NCI-H446 (cell line): Measurements from ENCODE around the gene TMTC2.

Experiments
- DNase-seq, 2 experiments: peaks; one replicate each; lab custom pipeline; 2025; lab: John Stamatoyannopoulos, UW

Gene TMTC2

DNA sequence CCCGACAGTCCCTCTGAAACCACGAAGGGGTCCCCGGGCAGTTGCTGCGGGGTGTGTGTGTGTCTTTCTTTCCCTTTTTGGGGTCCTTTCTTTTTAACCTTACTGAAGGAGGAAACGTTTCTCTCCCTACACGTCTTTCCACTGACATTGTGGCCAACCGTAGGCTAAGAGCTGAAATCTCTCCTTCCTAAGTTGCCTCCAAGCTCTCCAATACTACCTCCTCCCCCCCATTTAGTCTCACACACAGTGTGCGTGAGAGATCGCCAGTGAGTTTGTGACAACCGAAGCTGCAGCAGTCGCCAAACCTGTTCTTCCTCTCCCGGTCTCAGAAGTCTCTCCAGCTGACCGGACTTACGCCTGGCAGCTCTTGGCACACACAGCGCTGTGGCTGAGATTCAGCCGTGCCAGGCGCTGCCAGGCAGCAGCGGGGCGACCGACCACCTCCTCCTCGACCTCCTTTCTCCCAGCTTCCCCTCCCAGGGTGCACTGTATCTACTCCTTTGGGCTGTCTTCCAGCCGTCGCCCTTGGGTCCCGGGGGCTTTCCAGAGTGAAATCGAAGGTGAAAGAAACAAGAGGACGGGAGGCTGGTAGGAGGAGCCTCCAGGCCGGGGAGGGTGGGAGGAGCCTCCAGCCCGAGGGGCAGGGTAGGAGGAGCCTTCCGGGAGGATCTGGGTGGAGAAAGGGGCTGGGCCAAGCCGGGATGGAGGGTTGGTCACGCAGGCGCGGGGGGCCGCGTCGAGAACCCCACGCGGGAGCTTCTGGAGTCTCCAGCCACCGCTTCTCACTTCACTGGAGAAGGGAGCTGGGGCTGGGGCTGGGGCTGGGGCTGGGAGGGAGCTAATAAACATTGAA is at the start of gene TMTC2:
TMTC2 (plus strand) TSS at position 739 of the 853 bp plus-strand sequence.
- DNase-seq, result peak; percentile 92 to 95

DNA sequence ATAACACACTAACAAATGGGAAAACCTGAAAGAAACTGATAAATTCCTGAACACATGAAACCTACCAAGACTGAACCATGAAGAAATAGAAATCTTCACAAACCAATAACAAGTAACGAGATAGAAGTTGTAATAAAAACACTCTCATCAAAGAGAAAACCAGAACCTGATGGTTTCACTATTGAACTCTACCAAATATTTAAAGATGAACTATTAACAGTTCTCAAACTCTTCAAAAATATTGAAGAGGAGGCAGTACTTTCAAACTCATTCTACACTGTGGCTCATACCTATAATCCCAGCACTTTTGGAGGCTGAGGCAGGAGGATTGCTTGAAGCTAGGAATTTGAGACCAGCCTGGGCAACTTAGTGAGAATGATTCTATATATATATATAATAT is 48.4 kb upstream of the TMTC2 start:
- DNase-seq, result no peak

DNA sequence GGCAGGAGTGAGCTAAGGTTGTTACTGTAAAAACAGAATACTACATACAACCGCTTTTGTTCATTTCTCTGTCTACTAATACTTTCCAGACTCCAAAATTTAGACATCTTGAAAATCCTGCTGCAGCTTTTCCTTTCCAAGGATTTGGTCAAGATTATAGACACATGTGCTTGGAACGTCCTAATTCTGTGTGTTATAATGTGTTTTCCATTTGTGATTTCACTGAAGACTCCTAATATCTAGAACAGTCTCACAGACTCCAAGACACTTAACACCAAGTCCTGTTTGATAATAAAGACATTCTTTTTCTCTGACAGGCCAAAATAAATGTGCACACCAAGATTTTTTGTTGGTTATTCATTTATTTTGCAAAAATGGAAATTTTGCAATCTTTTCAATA is 41.8 kb upstream of the TMTC2 start:
- no peak for DNase-seq

DNA sequence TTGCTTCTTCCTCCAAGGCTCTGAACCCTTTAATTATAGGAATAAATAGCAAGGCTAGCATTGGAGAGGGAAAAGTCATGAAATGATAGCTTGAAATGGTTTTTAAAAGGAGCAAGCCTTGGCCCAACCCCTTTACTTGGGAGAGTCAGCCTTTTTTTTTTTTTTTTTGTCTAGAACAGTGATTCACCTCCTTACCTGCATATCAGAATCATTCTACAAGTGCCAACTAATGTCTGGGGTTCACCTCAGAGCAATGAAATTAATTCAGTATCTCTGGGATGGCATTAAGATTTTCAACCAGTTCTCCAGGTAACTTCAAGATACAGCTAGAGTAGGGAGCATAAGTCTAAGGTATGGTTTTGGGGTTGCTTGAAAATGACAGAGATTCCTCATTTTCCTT is 41.3 kb upstream of the TMTC2 start:
- no peak for DNase-seq

DNA sequence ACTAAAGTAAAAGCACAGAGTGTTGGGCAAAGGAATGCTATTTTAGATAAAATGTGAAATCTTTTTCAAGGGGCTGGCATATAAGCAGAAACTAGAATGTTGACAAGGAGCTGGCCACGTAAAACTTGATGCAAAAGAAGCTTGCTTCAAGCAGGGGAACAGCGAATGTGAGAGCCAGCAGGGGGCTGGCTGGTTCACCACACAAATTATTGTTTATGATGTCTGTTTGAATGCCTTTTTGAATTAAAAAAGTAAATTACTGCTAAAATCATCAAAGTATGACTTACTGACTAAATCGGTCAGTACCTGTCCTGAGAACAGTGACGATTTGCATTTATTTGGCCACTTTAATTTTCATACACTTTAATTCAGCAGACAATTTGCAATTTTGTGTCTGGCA is 38.9 kb upstream of the TMTC2 start:
- DNase-seq, result no peak

DNA sequence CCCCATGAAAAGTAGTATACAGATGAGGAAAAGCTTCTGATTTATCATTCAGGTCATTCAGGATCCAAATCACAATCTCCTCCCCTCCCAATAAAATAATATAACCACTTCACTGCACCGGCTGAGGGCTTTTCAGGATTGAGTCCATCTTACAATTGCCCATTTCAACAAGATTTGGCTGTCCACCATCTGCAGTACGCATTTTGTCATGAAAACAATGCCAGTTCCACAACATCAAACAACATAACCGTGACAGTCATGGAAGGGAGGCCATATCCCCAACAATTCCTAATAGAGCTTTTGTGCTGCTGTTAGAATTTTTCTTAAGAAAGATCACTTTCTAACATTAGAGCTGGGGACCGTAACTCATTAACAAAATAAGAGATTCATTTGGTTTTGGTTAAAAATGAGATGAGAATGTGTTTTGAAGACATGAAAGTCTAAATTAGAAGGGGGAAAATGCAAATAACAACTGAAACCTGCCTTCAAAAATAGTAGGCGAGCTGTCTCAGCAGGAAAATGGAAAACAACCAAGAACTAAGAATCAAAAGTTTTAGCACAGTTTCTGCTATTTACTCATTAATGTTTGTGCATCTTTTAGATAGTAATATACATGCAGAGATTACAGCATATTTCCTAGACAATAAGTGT is 38.3 kb upstream of the TMTC2 start:
- DNase-seq, result no peak

DNA sequence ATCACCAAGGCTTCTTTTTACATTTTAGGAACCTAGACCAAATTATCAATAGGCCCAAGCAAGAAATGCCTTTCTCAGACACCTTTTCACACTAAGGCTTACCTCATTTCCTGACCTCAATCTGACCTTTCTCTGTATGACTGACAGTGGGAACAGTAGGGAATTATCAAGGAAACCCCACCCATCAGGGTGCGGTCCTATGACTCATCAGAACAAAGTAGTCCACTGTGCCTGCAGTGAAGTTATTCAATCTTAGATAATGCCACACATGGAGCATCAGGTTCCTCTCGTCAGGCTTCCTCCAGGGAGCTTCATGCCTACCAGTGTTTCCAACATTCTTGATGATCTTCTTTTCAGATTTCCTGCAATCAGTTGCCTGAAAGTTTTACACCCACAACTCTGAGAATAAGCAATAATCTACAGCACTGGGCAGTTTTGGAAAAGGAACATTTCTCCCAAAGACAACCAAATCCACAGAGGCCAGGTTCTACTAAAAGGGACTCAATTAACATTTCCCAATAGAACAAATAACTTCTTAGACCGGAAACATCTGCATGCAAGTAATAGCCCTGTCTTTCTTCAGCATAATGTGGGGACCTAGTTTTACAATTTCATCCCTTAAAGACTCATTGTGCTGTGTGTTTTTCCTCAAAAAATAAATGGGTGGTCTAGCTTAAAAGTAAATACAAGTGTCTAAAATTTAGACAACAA is 35.9 kb upstream of the TMTC2 start:
- no peak for DNase-seq

DNA sequence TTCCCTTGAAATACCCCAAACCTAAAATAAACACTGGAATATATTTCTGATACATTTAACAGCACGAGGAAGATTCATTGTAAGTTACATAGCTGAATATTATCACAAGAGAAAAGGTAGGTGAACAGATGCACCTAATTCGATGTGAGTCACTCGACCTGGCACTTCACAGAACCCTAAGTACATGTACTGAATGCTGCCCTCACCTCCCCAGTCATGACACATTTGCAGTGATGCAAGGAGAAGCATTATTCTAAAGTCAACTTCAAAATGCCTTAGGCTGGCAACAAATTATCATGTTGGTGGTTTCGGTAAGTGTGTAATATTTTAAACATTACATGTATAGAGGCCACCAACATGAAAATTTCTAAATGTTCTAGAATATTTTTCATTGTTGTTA is 35.2 kb upstream of the TMTC2 start:
- DNase-seq, result no peak

DNA sequence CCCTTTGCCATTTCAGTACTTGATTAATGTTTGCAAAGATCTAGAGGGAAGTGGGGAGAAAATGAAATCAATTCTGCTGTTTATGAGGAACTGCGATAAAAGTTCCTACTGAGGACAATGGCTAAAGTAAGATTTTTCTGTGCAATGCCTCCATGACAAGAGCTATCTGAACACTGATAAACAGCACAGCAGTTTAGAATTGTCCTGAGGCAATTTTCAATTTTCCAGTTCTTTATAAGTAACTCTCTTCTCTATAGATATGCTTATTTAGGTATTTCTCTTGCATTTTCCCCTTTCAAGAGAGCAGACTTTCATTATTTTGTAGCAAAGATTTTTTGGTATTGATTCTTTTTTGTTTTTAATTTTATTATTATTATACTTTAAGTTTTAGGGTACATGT is 34.6 kb upstream of the TMTC2 start:
- DNase-seq, result no peak

DNA sequence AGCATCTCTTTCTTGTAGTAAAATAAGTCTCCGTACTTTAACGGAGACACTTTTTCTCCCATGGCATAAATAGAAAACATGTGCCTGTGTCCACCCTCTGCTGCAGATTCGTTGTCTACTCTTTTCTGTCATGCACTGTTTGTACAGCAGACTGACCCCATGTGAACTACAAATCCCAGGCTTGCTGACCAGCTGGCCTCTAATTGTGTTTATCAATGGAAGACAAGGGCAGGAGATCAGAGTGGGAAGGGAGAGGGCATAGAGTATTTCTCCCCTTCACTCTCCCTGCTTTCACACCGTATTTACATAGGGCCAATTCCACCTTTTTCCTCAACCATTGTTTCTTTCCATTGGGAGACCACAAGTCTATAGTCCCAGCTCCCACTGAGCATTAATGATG is 31.0 kb upstream of the TMTC2 start:
- no peak for DNase-seq

DNA sequence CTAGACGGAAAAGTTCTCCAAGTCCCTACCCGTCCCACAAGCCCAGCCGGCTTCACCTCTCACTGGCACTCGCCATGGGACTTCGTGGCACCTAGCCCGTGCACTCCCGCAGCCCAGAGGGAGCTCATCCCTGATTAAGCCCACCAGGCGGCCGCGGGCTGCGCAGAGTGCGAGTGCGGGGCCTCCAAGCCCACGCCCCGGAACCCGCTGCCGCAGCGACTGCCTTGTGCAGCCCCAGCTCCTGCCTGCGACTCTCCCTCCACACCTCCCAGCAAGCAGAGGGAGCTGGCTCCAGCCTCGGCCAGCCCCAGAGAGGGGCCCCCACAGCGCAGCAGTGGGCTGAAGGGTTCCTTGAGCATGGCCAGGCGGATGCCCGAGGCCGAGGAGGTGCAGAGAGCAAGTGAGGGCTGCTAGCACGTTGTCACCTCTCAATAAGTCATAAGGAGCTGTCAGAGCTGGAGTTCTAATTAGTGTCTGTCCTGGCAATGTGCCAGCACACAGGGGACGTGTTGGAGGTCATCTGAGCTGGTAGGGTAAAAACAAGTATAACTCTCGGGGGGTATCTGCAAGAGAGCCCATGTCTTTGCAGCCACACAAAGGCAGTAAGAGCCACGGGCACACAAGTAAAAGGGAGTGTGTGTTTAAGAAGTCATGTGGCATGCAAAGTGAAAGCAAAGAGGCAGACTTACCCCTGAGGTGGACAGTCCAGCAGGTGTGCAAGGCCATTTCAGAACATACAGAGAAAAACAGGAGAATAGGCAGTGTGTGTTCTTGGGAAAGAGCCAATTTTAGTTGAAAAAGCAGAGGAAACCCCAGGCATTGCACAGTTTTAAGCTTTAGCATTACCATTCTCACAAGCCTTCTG is 27.1 kb upstream of the TMTC2 start:
- DNase-seq, result no peak

DNA sequence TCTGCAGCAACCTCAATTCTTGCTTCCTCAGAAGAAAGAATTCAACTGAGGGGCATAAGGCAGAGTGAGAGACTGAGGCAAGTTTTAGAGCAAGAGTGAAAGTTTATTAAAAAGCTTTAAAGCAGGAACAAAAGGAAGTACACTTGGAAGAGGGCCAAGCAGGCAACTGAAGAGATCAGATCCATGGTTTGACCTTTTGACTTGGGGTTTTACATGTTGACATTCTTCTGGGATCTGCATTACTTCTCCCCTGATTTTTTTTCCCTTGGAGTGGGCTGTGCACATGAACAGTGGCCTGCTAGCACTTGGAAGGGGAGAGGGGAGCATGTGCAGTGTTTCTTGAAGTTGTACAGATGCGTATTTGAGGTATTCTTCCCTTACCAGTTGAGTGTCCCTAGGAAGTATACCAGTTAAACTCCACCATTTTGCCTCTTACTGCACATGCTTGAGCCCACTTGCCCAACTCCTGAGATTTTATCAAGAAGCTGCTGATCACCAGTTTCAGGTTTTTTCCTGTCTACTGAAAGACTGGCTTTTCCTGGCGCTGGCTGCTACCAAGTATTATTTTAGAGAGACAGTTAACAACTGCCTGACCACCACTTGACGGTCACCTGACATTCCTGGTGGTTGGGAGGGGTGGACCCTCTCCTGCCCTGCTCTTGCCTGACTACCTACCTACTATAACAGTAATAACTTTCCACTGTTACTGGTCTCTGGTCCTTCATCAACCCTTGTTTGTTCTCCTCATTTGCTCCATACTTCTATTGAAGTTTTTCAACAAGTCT is 26.0 kb upstream of the TMTC2 start:
- no peak for DNase-seq

DNA sequence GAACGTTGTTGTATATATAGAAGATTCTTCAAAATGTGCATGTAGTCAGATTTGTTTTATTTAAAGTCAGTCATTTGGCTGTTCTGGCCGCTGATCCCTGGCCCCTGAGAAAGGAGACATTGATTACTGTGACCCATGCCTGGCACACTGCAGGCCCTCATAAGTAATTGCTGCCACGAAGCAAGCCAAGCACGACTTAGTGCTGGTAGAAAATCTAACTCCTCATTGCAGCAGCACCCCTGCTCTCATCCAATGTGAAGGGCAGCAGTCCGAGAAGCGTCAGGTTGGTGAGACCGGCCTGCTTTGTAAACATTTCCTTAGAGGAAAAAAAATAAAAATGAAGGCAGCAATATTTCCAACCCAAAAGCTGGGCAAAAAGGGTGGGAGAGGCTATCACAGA is 22.8 kb upstream of the TMTC2 start:
- DNase-seq, result no peak

DNA sequence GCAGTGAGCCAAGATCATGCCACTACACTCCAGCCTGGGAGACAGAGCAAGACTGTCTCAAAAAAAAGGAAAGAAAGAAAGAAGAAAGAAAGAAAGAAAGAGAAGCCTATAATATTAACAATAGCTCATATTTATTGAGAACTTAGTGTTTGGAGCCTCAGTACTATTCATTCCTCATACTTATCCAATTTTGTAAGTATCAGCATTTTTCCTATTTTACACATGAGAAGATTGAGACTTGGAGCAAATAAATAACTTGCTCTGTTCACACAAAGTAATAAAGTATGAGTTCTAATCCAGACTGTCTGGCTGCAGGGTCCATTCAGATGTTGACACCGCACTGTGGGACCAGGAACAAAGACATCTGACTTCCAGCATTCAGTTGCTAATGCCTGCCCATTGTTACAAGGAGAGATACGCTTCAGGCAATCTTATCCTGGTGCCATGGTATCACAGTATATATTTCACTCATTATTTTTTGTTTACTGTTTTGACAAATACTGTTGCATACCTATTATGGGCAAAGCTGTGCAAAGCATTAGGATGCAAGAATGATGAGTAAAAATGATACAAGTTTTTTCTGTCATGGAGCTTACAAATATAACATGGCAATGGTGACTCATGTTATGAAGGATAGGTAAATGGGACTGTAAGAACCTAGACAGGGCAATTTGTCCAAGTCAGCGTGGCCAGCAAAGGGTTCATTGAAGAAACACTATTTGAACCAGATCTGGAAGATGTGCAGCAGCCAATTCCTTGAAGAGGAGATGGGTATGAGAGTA is 21.4 kb upstream of the TMTC2 start:
- no peak for DNase-seq

DNA sequence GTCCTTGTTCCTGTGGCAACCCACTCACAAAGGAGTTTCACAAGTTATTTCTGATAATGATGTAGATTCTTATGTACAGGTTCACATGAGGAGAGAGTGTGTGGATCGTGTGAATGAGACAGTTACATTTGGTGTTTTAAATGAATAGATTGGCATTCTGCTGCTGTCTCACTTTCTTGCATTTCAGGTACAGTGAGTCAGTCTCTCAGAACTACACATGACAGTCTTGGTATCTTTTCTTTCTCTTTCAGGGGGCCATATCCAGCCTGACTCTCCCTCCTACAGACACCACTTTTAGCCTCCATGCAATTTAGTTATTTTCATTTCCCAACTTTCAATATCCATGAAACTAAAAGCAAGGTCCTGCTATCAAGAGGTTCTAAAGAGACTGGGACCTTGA is 19.9 kb upstream of the TMTC2 start:
- DNase-seq, result no peak

DNA sequence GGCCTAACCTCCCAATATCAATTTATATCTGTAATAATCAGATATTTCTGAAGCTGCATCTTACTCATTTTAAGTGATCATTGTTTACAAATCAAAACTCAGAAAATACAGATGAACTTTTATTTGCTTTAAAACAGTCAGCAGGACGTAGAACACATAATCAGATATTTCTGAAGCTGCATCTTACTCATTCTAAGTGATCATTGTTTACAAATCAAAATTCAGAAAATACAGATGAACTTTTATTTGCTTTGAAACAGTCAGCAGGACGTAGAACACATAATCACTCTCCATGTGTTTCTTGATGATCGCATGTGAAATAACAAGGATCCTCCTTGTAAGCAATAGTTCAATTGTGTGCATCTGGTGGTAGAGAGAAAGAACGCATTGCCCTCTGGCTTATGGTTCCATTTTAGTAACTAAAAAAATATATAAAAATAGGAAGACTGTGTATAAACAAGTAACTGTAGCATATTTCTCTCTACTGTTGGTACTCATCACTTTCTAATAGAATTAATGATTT is 15.0 kb upstream of the TMTC2 start:
- no peak for DNase-seq

DNA sequence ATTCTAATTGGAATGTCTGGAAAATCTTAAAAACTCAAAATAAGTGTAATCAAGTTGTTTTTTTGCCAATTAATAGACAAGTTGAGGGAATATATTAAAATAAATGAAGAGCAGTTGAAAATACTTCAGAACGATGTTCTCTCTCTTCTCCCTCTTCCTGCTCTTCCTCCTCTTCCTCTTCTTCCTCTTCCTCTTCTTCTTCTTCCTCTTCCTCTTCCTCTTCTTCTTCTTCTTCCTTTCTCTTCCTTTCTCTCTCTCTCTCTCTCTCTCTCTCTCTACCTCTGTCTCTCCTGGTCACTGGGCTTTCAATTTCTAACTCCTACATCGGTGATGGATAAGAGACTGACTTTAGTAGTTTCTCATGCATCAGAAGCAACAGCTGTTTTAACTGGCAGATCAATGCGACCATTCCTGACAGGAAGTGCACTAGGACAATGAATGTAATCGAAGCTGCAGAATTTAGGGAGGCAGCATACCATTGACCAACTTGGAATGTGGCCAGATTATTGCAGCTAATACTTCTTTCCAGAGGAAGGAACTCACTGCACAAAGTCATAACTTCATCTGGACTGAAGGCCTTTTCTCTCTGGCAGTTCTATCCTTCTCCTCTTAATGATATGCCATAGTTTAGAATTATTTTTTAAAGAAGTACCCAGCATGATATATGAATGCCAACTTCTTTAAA is 13.8 kb upstream of the TMTC2 start:
- DNase-seq, result peak in 1 of 2 experiments; percentile 55

DNA sequence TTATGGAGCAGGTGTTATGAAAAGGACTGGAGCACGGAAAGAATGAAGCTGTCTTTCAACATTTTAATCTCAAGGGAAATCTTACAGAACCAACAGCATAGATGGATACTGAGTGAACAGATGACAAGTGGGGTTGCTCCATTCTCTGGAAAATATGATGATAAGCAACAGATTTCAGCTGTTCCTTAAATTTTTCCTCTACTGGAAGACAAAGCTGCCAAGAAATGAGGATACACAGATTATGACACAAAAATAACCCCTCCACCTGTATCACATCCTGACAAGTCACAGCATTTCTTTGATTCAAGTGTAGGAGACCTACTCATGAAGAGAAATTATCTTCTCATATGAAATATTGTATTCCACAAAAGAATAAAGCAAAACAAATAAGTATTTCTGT is 13.0 kb upstream of the TMTC2 start:
- peak in 1 of 2 experiments; percentile 34 for DNase-seq

DNA sequence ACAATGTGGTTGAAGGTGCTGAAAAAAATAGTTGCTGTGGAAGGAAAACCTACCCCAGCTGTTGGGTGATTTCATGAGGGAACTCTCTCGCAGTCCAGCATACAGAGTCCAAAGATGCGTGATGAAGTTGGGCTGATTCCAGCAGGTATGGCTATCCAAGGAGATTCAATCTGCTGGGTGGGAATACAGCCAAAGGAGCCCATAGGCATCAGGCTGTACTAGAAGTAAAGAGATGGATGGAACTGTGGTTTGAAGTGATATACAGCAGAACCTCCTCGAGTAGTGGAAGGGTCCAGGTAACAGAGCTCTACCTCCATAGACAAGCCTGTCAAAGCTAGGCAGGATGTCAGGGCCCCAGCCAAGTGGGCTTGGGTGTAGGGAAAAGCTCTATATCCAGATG is 11.5 kb upstream of the TMTC2 start:
- DNase-seq, result peak; percentile 76 to 95

DNA sequence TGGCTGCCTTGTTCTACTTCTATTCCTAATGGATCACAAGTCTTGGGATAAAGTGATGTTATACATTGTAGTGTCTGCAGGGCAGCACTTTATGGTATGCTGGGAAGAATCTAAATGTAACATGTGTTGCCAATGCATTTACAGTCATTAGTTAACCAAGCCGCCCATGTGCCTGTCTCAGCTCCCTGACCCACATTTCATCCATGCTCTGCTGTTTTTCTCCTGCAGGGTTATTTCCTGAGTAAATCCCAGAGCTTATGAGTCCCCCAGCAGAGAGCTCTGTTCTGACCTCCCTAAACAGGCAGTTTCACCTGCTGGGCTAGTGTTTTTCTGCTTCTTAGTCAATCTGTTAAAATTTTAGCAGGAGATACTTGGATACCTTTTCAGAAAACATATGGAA is 4.4 kb upstream of the TMTC2 start:
- peak in 1 of 2 experiments; percentile 21 for DNase-seq
